Endodermal cell (in vitro differentiated cells): Measurements from ENCODE around the gene MTHFD1L. TPM values are rescaled to one million over a fixed set of nuclear protein-coding genes. Genes with fewer than 3 reads are reported as not detected.

Experiments
- DNase-seq: peaks from one replicate; pipeline ENCODE4 v3.0.0-alpha.2; 2017
- H3K27ac ChIP-seq: 2 replicates; pipeline ENCODE4 v1.5.1; 2013; ENCODE audit warnings: mild to moderate bottlenecking, low read depth, low read length, moderate library complexity
- H3K27me3 ChIP-seq: 2 replicates; pipeline ENCODE4 v1.6.1; 2013; ENCODE audit warnings: mild to moderate bottlenecking, low read length, moderate library complexity; ENCODE audit not compliant: insufficient read depth, control insufficient read depth, poor library complexity, severe bottlenecking
- H3K36me3 ChIP-seq: 2 replicates; pipeline ENCODE4 v1.7.0; 2013; ENCODE audit warnings: mild to moderate bottlenecking, low read length, moderate library complexity; ENCODE audit not compliant: control insufficient read depth, insufficient read depth
- H3K4me1 ChIP-seq: one replicate; pipeline ENCODE4 v1.7.0; 2013; ENCODE audit warnings: low read length; ENCODE audit not compliant: control insufficient read depth, insufficient read depth
- H3K4me3 ChIP-seq: 2 replicates; pipeline ENCODE4 v1.5.1; 2013; ENCODE audit warnings: mild to moderate bottlenecking, low read length, moderate library complexity
- H3K9ac ChIP-seq: 2 replicates; pipeline ENCODE4 v1.6.1; 2013; ENCODE audit warnings: mild to moderate bottlenecking, low read length, moderate library complexity; ENCODE audit not compliant: poor library complexity, severe bottlenecking; ENCODE audit errors: extremely low read depth
- H3K9me3 ChIP-seq: 2 replicates; pipeline ENCODE4 v1.6.1; 2013; ENCODE audit warnings: mild to moderate bottlenecking, low read length, moderate library complexity; ENCODE audit not compliant: control insufficient read depth
- H3K27ac Mint-ChIP-seq: 2 replicates; pipeline ENCODE4 v1.8.0; 2020; ENCODE audit warnings: mixed read lengths
- H3K27me3 Mint-ChIP-seq: 2 replicates; pipeline ENCODE4 v1.8.0; 2021; ENCODE audit warnings: mild to moderate bottlenecking, mixed read lengths; ENCODE audit not compliant: insufficient read depth
- H3K36me3 Mint-ChIP-seq: 2 replicates; pipeline ENCODE4 v1.8.0; 2020; ENCODE audit warnings: low read depth, mixed read lengths
- H3K4me1 Mint-ChIP-seq: 2 replicates; pipeline ENCODE4 v1.8.0; 2020; ENCODE audit warnings: mixed read lengths
- H3K4me3 Mint-ChIP-seq: 2 replicates; pipeline ENCODE4 v1.8.0; 2020; ENCODE audit warnings: mild to moderate bottlenecking, moderate library complexity, mixed read lengths
- H3K9me3 Mint-ChIP-seq: 2 replicates; pipeline ENCODE4 v1.8.0; 2020; ENCODE audit warnings: mild to moderate bottlenecking, mixed read lengths
- CTCF ChIP-seq: fragments of 200-600 bp; sonication (generic); conservative IDR thresholded peaks from 2 replicates; pipeline ENCODE4 v1.5.0; 2021; ENCODE audit warnings: antibody characterized with exemption, mild to moderate bottlenecking
- WGBS, 2 experiments: methylation state at CpG; one replicate each; pipeline versions ENCODE4 v1.1.5 to v1.1.7; 2013; ENCODE audit warnings: missing lambda C conversion rate in 2 of 2, mixed read lengths in 1 of 2; ENCODE audit not compliant: insufficient coverage in 1 of 2, insufficient read length in 1 of 2; 5-methylcytosine and 5-hydroxymethylcytosine counted together
- total RNA-seq, 2 donors: library from RNA; stranded (reverse); fragmentation: NEBNext Ultra II Directional in 1 of 2; extraction: Animal tissue kit (Norgen Biotek cat#: 25700) in 1 of 2; gene quantifications; 2 replicates in 1 of 2; 3 replicates in 1 of 2; pipeline ENCODE4 v1.2.1, GENCODE V29; 2021

Gene MTHFD1L
- total RNA-seq, 2 donors from 2014 or later = 70.2 to 72.6 TPM

- TF ChIP-seq CTCF = no peak
- Histone ChIP-seq H3K36me3 (peaks cover 70% of the 10 kb centered on the region), H3K9me3 (no peaks in the 10 kb centered on the region), H3K27ac (no peak overlapping the region), H3K9ac (no peak overlapping the region), H3K4me1 (no peaks in the 10 kb centered on the region), H3K27me3 (no peaks in the 10 kb centered on the region), H3K4me3 (no peak overlapping the region)
- 93 to 94% methylated on average over 5 to 7 of the region's 7 CpGs for WGBS, 2 experiments
- Mint-ChIP-seq H3K27me3 (no peaks in the 10 kb centered on the region), H3K36me3 (peaks cover 53% of the 10 kb centered on the region), H3K4me3 (no peak overlapping the region), H3K27ac (no peak overlapping the region), H3K9me3 (no peaks in the 10 kb centered on the region), H3K4me1 (no peaks in the 10 kb centered on the region)
- no peak for DNase-seq
Observed at GRCh38 chr6:150925976-150926375, 60.5 kb downstream of the MTHFD1L start.

- DNase-seq = peak; percentile 70
- Histone ChIP-seq H3K27me3 (no peaks in the 10 kb centered on the region), H3K9ac (no peak overlapping the region), H3K9me3 (no peaks in the 10 kb centered on the region), H3K27ac (no peak overlapping the region), H3K36me3 (peaks cover 64% of the 10 kb centered on the region), H3K4me1 (no peaks in the 10 kb centered on the region), H3K4me3 (no peak overlapping the region)
- Mint-ChIP-seq H3K27me3 (no peaks in the 10 kb centered on the region), H3K9me3 (no peaks in the 10 kb centered on the region), H3K27ac (no peak overlapping the region), H3K4me3 (no peak overlapping the region), H3K4me1 (no peaks in the 10 kb centered on the region), H3K36me3 (peaks cover 42% of the 10 kb centered on the region)
- WGBS, 2 experiments = 92 to 100% methylated on average over 1 to 3 of the region's 3 CpGs
- peak; percentile 70 for TF ChIP-seq CTCF
Observed at GRCh38 chr6:150928882-150929281, 63.4 kb downstream of the MTHFD1L start.

- Histone ChIP-seq H3K9ac (no peak overlapping the region), H3K27me3 (no peaks in the 10 kb centered on the region), H3K9me3 (no peaks in the 10 kb centered on the region), H3K27ac (no peak overlapping the region), H3K36me3 (peaks cover 65% of the 10 kb centered on the region), H3K4me1 (no peaks in the 10 kb centered on the region), H3K4me3 (no peak overlapping the region)
- Mint-ChIP-seq H3K9me3 (no peaks in the 10 kb centered on the region), H3K27ac (no peak overlapping the region), H3K36me3 (peaks cover 47% of the 10 kb centered on the region), H3K4me1 (no peaks in the 10 kb centered on the region), H3K4me3 (no peak overlapping the region), H3K27me3 (no peaks in the 10 kb centered on the region)
- DNase-seq = no peak
- 88 to 100% methylated on average over 1 to 2 of the region's 2 CpGs for WGBS, 2 experiments
- TF ChIP-seq CTCF = no peak
Observed at GRCh38 chr6:150929416-150929815, 63.9 kb downstream of the MTHFD1L start.
